Measurements from ENCODE around the gene UBQLN2. TPM values are rescaled to one million over a fixed set of nuclear protein-coding genes. Genes with fewer than 3 reads are reported as not detected.

The UBQLN2 gene
- total and polyA plus RNA-seq, 11 donors, result 11.4 to 41.8 (median 33.9) TPM

GRCh38 chrX:56564921-56565840 lies 1.8 kb downstream of the UBQLN2 start:
- Histone ChIP-seq H3K27ac (peak overlapping the region in 8 of 12 donors; percentile 23 to 98 (median 94)), H3K36me3 (no peaks in the 10 kb centered on the region), H3K4me1 (peaks cover 0 to 44% (median 19%) of the 10 kb centered on the region in 12 donors), H3K27me3 (peaks cover 0 to 5% (median 0%) of the 10 kb centered on the region in 9 donors), H3K4me3 (peak overlapping the region; percentile 28 to 88 (median 72)), H3K9me3 (no peaks in the 10 kb centered on the region)
- peak in 1 of 4 donors; percentile 7 for ATAC-seq
- intact Hi-C loops (cut with DNase I), result loop anchor here in 3 of 10 donors (5.0 to 10.0 kb wide), 3 partner anchors 162 to 1410 kb away; partner anchors contain the start of gene NBDY (in 1 of the 3)
- DNase-seq, result peak in 1 of 5 donors; percentile 24
- WGBS, 4 donors, result 3 to 52% (median 23%) methylated on average over 15 to 20 of the region's 20 CpGs
- no peak for TF ChIP-seq POLR2A (IDR thresholded peaks at IDR 0.05)

- H3K27me3 ChIP-seq, result peaks cover 0 to 3% (median 0%) of the 10 kb centered on the region in 9 donors
- ATAC-seq, result peak in 1 of 4 donors; percentile 41
- DNase-seq, result no peak
- H3K4me3 ChIP-seq, result no peak overlapping the region
- no peak for TF ChIP-seq POLR2A (IDR thresholded peaks at IDR 0.05)
- no peak overlapping the region for H3K27ac ChIP-seq
- H3K4me1 ChIP-seq, result peaks cover 0 to 39% (median 19%) of the 10 kb centered on the region in 12 donors
- WGBS, 4 donors, result 54 to 80% (median 71%) methylated on average over 6 of the region's 6 CpGs
- H3K36me3 ChIP-seq, result peaks cover 0 to 8% (median 0%) of the 10 kb centered on the region in 9 donors
- H3K9me3 ChIP-seq, result no peaks in the 10 kb centered on the region
- intact Hi-C loops (cut with DNase I), result loop anchor here in 2 of 10 donors (5.0 to 10.0 kb wide), 2 partner anchors 158 to 1415 kb away; partner anchors contain the start of gene NBDY (in 1 of the 2)
These were observed 6.1 kb downstream of the UBQLN2 start for GRCh38 chrX:56569378-56570057.

GRCh38 chrX:56572975-56573374 lies 9.5 kb downstream of the UBQLN2 start:
- H3K27me3 ChIP-seq, result peaks cover 0 to 3% (median 0%) of the 10 kb centered on the region in 9 donors
- WGBS, 4 donors, result 67 to 88% (median 80%) methylated on average over 4 of the region's 4 CpGs
- no peak overlapping the region for H3K4me3 ChIP-seq
- DNase-seq, result no peak
- H3K4me1 ChIP-seq, result peaks cover 0 to 19% (median 4%) of the 10 kb centered on the region in 12 donors
- intact Hi-C loops (cut with DNase I), result no loop called here
- peaks cover 0 to 8% (median 0%) of the 10 kb centered on the region in 9 donors for H3K36me3 ChIP-seq
- TF ChIP-seq CTCF (IDR thresholded peaks at IDR 0.05) (no peak), POLR2A (IDR thresholded peaks at IDR 0.05) (no peak)
- peaks cover 0 to 3% (median 0%) of the 10 kb centered on the region in 12 donors for H3K9me3 ChIP-seq
- H3K27ac ChIP-seq, result no peak overlapping the region
- no peak for ATAC-seq

GRCh38 chrX:56574861-56575260 lies 11.4 kb downstream of the UBQLN2 start:
- H3K27me3 ChIP-seq, result no peaks in the 10 kb centered on the region
- intact Hi-C loops (cut with DNase I), result no loop called here
- H3K36me3 ChIP-seq, result peaks cover 0 to 8% (median 0%) of the 10 kb centered on the region in 9 donors
- no peak for ATAC-seq
- no peak overlapping the region for H3K27ac ChIP-seq
- WGBS, 4 donors, result 78 to 96% (median 87%) methylated on average over 3 of the region's 3 CpGs
- H3K9me3 ChIP-seq, result peaks cover 0 to 5% (median 0%) of the 10 kb centered on the region in 12 donors
- peaks cover 0 to 2% (median 0%) of the 10 kb centered on the region in 12 donors for H3K4me1 ChIP-seq
- TF ChIP-seq CTCF (IDR thresholded peaks at IDR 0.05) (no peak), POLR2A (IDR thresholded peaks at IDR 0.05) (no peak)
- DNase-seq, result no peak
- no peak overlapping the region for H3K4me3 ChIP-seq
